Transverse colon (tissue), 4 donors: ENCODE measurements around the gene NEK3.

ENCODE experiments used
- EP300 ChIP-seq: sonication (generic); formaldehyde crosslinking; IDR thresholded peaks from one replicate; pipeline ENCODE4 v1.6.1; 2017; ENCODE audit warnings: antibody characterized with exemption, low read depth
- POLR2A ChIP-seq: fragments of 450-650 bp; IDR thresholded peaks from one replicate; pipeline ENCODE4 v1.6.1; 2016; ENCODE audit warnings: antibody characterized with exemption, mild to moderate bottlenecking, moderate library complexity
- POLR2AphosphoS5 ChIP-seq, 3 donors: sonication (generic); formaldehyde crosslinking; IDR thresholded peaks; one replicate each; pipeline ENCODE4 v1.6.1; 2016; ENCODE audit warnings: antibody characterized with exemption in 3 of 3
- TF ChIP-seq, protein P1 (sequence below), 5 experiments: fragments of 200-600 bp in 3 of 5; fragments of 450-650 bp in 2 of 5; sonication (generic) in 3 of 5; IDR thresholded peaks; 1 replicate in 2 of 5; 2 replicates in 3 of 5; pipeline ENCODE4 v1.5.1; 2016 to 2017; ENCODE audit warnings: antibody characterized with exemption in 5 of 5, inconsistent platforms in 3 of 5, mild to moderate bottlenecking in 2 of 5, moderate library complexity in 1 of 5

DNA sequence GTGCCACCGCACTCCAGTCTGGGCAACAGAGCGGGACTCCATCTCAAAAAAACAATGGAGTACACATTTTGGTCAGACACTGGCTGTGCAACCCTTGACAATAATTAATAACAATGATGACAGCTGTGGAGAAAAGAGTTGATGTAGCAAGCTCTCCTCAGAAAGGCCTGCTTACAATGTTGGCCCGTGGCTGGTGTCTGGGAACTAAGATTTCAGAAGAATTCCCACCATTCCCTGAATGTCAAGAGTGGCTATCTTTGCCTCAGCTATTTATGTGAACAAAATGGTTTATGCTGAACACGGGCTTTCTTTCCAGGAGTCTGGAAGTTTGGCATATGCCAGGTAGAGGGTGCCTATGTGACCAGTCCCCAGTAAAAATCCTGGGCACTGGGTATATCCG, 56.0 kb downstream of the NEK3 start:
- TF ChIP-seq, protein P1, sequence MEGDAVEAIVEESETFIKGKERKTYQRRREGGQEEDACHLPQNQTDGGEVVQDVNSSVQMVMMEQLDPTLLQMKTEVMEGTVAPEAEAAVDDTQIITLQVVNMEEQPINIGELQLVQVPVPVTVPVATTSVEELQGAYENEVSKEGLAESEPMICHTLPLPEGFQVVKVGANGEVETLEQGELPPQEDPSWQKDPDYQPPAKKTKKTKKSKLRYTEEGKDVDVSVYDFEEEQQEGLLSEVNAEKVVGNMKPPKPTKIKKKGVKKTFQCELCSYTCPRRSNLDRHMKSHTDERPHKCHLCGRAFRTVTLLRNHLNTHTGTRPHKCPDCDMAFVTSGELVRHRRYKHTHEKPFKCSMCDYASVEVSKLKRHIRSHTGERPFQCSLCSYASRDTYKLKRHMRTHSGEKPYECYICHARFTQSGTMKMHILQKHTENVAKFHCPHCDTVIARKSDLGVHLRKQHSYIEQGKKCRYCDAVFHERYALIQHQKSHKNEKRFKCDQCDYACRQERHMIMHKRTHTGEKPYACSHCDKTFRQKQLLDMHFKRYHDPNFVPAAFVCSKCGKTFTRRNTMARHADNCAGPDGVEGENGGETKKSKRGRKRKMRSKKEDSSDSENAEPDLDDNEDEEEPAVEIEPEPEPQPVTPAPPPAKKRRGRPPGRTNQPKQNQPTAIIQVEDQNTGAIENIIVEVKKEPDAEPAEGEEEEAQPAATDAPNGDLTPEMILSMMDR (IDR thresholded peaks at IDR 0.05): no peak
- TF ChIP-seq POLR2A (no peak), EP300 (no peak), POLR2AphosphoS5 (IDR thresholded peaks at IDR 0.05) (no peak)
